Measurements from ENCODE around the gene TPST2.

The TPST2 gene

GRCh38 chr22:26609287-26609686 lies 19.4 kb upstream of the TPST2 start:
- no peak for DNase-seq
- Mint-ChIP-seq H3K27me3 (ENCODE audit: low read depth, poor library complexity) (peaks cover 32% of the 10 kb centered on the region), H3K4me3 (no peak overlapping the region), H3K4me1 (peaks cover 5% of the 10 kb centered on the region), H3K9me3 (no peaks in the 10 kb centered on the region), H3K27ac (no peak overlapping the region), H3K36me3 (ENCODE audit: low read depth) (no peaks in the 10 kb centered on the region)
- TF ChIP-seq CTCF (IDR thresholded peaks at IDR 0.05): no peak

- no peak overlapping the region for H3K4me3 Mint-ChIP-seq
Observed at GRCh38 chr22:26608129-26608528, 18.2 kb upstream of the TPST2 start.

GRCh38 chr22:26606611-26607010 lies 16.7 kb upstream of the TPST2 start:
- H3K27ac Mint-ChIP-seq: no peak overlapping the region
- H3K9me3 Mint-ChIP-seq: no peaks in the 10 kb centered on the region
- TF ChIP-seq CTCF (IDR thresholded peaks at IDR 0.05): no peak
- peaks cover 9% of the 10 kb centered on the region for H3K27me3 Mint-ChIP-seq (ENCODE audit: low read depth, poor library complexity)
- no peak for DNase-seq
- H3K4me1 Mint-ChIP-seq: peaks cover 4% of the 10 kb centered on the region
- H3K4me3 Mint-ChIP-seq: no peak overlapping the region
- no peaks in the 10 kb centered on the region for H3K36me3 Mint-ChIP-seq (ENCODE audit: low read depth)

More at GRCh38 chr22:26608129-26608528, 18.2 kb upstream of the TPST2 start:
- Mint-ChIP-seq H3K4me1 (no peaks in the 10 kb centered on the region), H3K9me3 (no peaks in the 10 kb centered on the region), H3K27me3 (ENCODE audit: low read depth, poor library complexity) (peaks cover 20% of the 10 kb centered on the region), H3K36me3 (ENCODE audit: low read depth) (no peaks in the 10 kb centered on the region), H3K27ac (no peak overlapping the region)
- no peak for TF ChIP-seq CTCF (IDR thresholded peaks at IDR 0.05)
- no peak for DNase-seq

GRCh38 chr22:26604368-26604767 lies 14.4 kb upstream of the TPST2 start:
- Mint-ChIP-seq H3K4me1 (peaks cover 10% of the 10 kb centered on the region), H3K9me3 (no peaks in the 10 kb centered on the region), H3K27ac (no peak overlapping the region), H3K36me3 (ENCODE audit: low read depth) (no peaks in the 10 kb centered on the region), H3K27me3 (ENCODE audit: low read depth, poor library complexity) (peaks cover 9% of the 10 kb centered on the region), H3K4me3 (no peak overlapping the region)
- no peak for TF ChIP-seq CTCF (IDR thresholded peaks at IDR 0.05)
- no peak for DNase-seq

GRCh38 chr22:26602127-26602526 lies 12.2 kb upstream of the TPST2 start:
- H3K4me3 Mint-ChIP-seq: no peak overlapping the region
- no peak for DNase-seq
- H3K27ac Mint-ChIP-seq: no peak overlapping the region
- H3K9me3 Mint-ChIP-seq: no peaks in the 10 kb centered on the region
- H3K4me1 Mint-ChIP-seq: peaks cover 10% of the 10 kb centered on the region
- peaks cover 21% of the 10 kb centered on the region for H3K27me3 Mint-ChIP-seq (ENCODE audit: low read depth, poor library complexity)
- TF ChIP-seq CTCF (IDR thresholded peaks at IDR 0.05): no peak
- no peaks in the 10 kb centered on the region for H3K36me3 Mint-ChIP-seq (ENCODE audit: low read depth)

GRCh38 chr22:26601726-26602125 lies 11.8 kb upstream of the TPST2 start:
- H3K27ac Mint-ChIP-seq: peak overlapping the region; percentile 52
- H3K4me1 Mint-ChIP-seq: peaks cover 10% of the 10 kb centered on the region
- TF ChIP-seq CTCF (IDR thresholded peaks at IDR 0.05): no peak
- DNase-seq: no peak
- no peaks in the 10 kb centered on the region for H3K9me3 Mint-ChIP-seq
- no peak overlapping the region for H3K4me3 Mint-ChIP-seq
- H3K36me3 Mint-ChIP-seq (ENCODE audit: low read depth): no peaks in the 10 kb centered on the region
- H3K27me3 Mint-ChIP-seq (ENCODE audit: low read depth, poor library complexity): peaks cover 25% of the 10 kb centered on the region
